Adrenal gland (tissue), 12 donors: Measurements from ENCODE around the gene NPFFR1. TPM values are rescaled to one million over a fixed set of nuclear protein-coding genes. Genes with fewer than 3 reads are reported as not detected.

Experiments
- DNase-seq, 7 donors: peaks; one replicate each; pipeline ENCODE4 v3.0.0-alpha.2; 2019 to 2020
- H3K27ac ChIP-seq, 5 donors: fragments of 200-600 bp; sonication (generic) in 4 of 5; 1 replicate in 3 of 5; 2 replicates in 2 of 5; pipeline versions ENCODE4 v1.5.1 to v1.8.0; 2016 to 2020; ENCODE audit warnings: mild to moderate bottlenecking in 1 of 5
- H3K27me3 ChIP-seq: fragments of 200-600 bp; 2 replicates; pipeline ENCODE4 v1.8.0; 2021
- H3K36me3 ChIP-seq, 2 donors: fragments of 200-600 bp; replicated peaks in 1 of 2; 1 replicate in 1 of 2; 2 replicates in 1 of 2; pipeline versions ENCODE4 v1.5.1 to v1.8.0; 2018 to 2022
- H3K4me1 ChIP-seq, 2 donors: fragments of 200-600 bp; replicated peaks in 1 of 2; 1 replicate in 1 of 2; 2 replicates in 1 of 2; pipeline versions ENCODE4 v1.5.1 to v1.8.0; 2018 to 2021
- H3K4me3 ChIP-seq, 4 donors: fragments of 200-600 bp; sonication (generic) in 3 of 4; one replicate each; pipeline ENCODE4 v1.5.1; 2016 to 2018
- H3K9me3 ChIP-seq, 3 donors: fragments of 200-600 bp; sonication (generic) in 1 of 3; replicated peaks in 1 of 3; 1 replicate in 2 of 3; 2 replicates in 1 of 3; pipeline versions ENCODE4 v1.5.1 to v1.8.0; 2016 to 2021
- POLR2A ChIP-seq, 2 donors: fragments of 450-650 bp; IDR thresholded peaks; one replicate each; pipeline ENCODE4 v1.6.1; 2017; ENCODE audit warnings: antibody characterized with exemption in 2 of 2, mild to moderate bottlenecking in 2 of 2, moderate library complexity in 1 of 2
- WGBS, 4 donors: extraction: QIAGEN DNeasy Blood & Tissue Kit in 2 of 4; methylation state at CpG; one replicate each; pipeline versions ENCODE4 v1.1.5 to v1.1.7; 2013 to 2017; 5-methylcytosine and 5-hydroxymethylcytosine counted together
- intact Hi-C, 2 donors: fragments of 100-400 bp; cut with DNase I; formaldehyde crosslinking; loops; one replicate each; pipeline versions ENCODE4 v1.14.1 to v1.15.0; 2022 to 2023
- polyA plus RNA-seq, 3 donors: library from polyadenylated mRNA; stranded (reverse); fragments of 200-250 nt in 2 of 3; fragments of 350-450 nt in 1 of 3; fragmentation: Illumina TruSeq in 1 of 3; extraction: RNeasy Lipid Tissue Mini Kit (QIAGEN cat#74804) in 1 of 3; gene quantifications; one replicate each; pipeline ENCODE4 v1.2.3, GENCODE V29; 2013 to 2014
- total RNA-seq, 9 donors: library from RNA; depleted of rRNA in 4 of 9; stranded (reverse); fragments of >200 nt in 4 of 9; fragments of 120-200 nt in 1 of 9; fragmentation: NEBNext Ultra II Directional in 1 of 9; extraction: Animal tissue kit (Norgen Biotek cat#: 25700) in 1 of 9; gene quantifications; one replicate each; pipeline versions ENCODE4 v1.1.0 to v1.2.4, GENCODE V29; 2013 to 2023
- TF ChIP-seq, protein P1 (sequence below), 6 experiments: fragments of 450-650 bp in 4 of 6; fragments of 200-600 bp in 2 of 6; sonication (generic) in 1 of 6; IDR thresholded peaks; 1 replicate in 5 of 6; 2 replicates in 1 of 6; pipeline versions ENCODE4 v1.5.1 to v1.8.0; 2016 to 2021; ENCODE audit warnings: antibody characterized with exemption in 6 of 6, mild to moderate bottlenecking in 2 of 6, moderate library complexity in 1 of 6
- donor health status: healthy with polysubstance abuse.
- donor health status: Bipolar disorder and iron deficiency.
- donor health status: DM: yes; HTN: yes; CAD: no.
- donor health status: DM: no; HTN: no; CAD: no.
- donor health status: DM: no; HTN: no; CAD: no.
- donor health status: DM: yes; HTN: yes; CAD: no.

The NPFFR1 gene
- total and polyA plus RNA-seq, 12 donors: under 0.01 to 0.24 (median 0.03) TPM; not detected in 7

DNA sequence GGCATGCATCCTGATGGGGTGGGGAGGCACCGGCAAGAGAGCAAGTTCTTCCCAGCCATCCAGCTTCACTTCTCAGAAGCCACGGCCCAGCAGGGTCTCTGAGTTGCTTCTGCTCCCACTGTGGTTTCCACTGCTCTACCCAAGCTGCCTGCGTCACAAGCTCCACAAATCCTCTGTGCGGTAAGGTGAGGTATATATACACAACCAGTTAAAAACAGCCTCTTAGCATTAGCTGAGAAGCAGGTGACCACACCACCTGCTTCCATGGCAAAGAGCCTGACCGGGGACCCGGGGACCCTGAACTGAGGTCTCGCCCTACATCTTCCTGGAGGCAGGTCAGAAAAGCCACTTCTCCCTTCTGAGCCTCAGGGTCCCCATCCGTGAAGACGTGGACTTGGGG is 46.9 kb upstream of the NPFFR1 start:
- intact Hi-C loops: no loop called here
- DNase-seq: no peak
- WGBS, 4 donors: 82 to 87% (median 84%) methylated on average over 5 to 9 of the region's 9 CpGs

GRCh38 chr10:70328967-70329366 is 45.2 kb upstream of the NPFFR1 start:
- intact Hi-C loops: no loop called here
- Histone ChIP-seq H3K27me3 (no peaks in the 10 kb centered on the region), H3K9me3 (no peaks in the 10 kb centered on the region), H3K27ac (no peak overlapping the region), H3K4me1 (peaks cover 7 to 15% of the 10 kb centered on the region in 2 donors), H3K36me3 (no peaks in the 10 kb centered on the region), H3K4me3 (no peak overlapping the region)
- TF ChIP-seq, protein P1, sequence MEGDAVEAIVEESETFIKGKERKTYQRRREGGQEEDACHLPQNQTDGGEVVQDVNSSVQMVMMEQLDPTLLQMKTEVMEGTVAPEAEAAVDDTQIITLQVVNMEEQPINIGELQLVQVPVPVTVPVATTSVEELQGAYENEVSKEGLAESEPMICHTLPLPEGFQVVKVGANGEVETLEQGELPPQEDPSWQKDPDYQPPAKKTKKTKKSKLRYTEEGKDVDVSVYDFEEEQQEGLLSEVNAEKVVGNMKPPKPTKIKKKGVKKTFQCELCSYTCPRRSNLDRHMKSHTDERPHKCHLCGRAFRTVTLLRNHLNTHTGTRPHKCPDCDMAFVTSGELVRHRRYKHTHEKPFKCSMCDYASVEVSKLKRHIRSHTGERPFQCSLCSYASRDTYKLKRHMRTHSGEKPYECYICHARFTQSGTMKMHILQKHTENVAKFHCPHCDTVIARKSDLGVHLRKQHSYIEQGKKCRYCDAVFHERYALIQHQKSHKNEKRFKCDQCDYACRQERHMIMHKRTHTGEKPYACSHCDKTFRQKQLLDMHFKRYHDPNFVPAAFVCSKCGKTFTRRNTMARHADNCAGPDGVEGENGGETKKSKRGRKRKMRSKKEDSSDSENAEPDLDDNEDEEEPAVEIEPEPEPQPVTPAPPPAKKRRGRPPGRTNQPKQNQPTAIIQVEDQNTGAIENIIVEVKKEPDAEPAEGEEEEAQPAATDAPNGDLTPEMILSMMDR (IDR thresholded peaks at IDR 0.05): no peak
- TF ChIP-seq POLR2A (IDR thresholded peaks at IDR 0.05): no peak
- 58 to 85% (median 72%) methylated on average over 4 of the region's 4 CpGs for WGBS, 4 donors
- no peak for DNase-seq

More for the DNA sequence above, 46.9 kb upstream of the NPFFR1 start:
- Histone ChIP-seq H3K36me3 (no peaks in the 10 kb centered on the region), H3K27me3 (no peaks in the 10 kb centered on the region), H3K4me3 (no peak overlapping the region), H3K4me1 (peaks cover 7 to 15% of the 10 kb centered on the region in 2 donors), H3K27ac (no peak overlapping the region), H3K9me3 (no peaks in the 10 kb centered on the region)
- TF ChIP-seq POLR2A (IDR thresholded peaks at IDR 0.05): no peak
- TF ChIP-seq, protein P1 (IDR thresholded peaks at IDR 0.05): no peak

DNA sequence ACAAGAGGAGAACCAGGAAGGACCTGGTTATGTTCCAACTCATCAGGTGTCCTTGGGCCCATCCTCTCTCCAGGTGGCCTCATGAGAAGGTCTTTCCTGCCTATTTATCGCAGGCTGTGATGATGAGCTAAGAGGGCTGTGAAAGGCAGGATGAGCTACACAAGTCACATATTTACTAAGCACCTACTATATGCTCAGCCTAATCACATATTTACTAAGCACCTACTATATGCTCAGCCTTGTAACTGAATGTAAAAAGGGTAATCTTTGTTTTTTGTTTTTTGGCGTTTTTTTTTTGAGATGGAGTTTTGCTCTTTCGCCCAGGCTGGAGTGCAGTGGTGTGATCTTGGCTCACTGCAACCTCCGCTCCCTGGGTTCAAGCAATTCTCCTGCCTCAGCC is 44.2 kb upstream of the NPFFR1 start:
- Histone ChIP-seq H3K4me3 (no peak overlapping the region), H3K27ac (no peak overlapping the region), H3K9me3 (no peaks in the 10 kb centered on the region), H3K4me1 (peaks cover 7 to 15% of the 10 kb centered on the region in 2 donors), H3K36me3 (no peaks in the 10 kb centered on the region), H3K27me3 (no peaks in the 10 kb centered on the region)
- no peak for DNase-seq
- TF ChIP-seq, protein P1 (IDR thresholded peaks at IDR 0.05): no peak
- no peak for TF ChIP-seq POLR2A (IDR thresholded peaks at IDR 0.05)
- intact Hi-C loops: no loop called here
- 92 to 98% (median 94%) methylated on average over 4 of the region's 4 CpGs for WGBS, 4 donors

GRCh38 chr10:70324951-70325781 is 41.4 kb upstream of the NPFFR1 start:
- 86 to 93% (median 92%) methylated on average over 8 to 10 of the region's 10 CpGs for WGBS, 4 donors
- no peak overlapping the region for H3K27ac ChIP-seq
- intact Hi-C loops: no loop called here
- no peak for DNase-seq
- H3K4me1 ChIP-seq: no peaks in the 10 kb centered on the region
- no peaks in the 10 kb centered on the region for H3K9me3 ChIP-seq
- H3K4me3 ChIP-seq: no peak overlapping the region
- H3K36me3 ChIP-seq: no peaks in the 10 kb centered on the region
- TF ChIP-seq, protein P1 (IDR thresholded peaks at IDR 0.05): no peak
- no peak for TF ChIP-seq POLR2A (IDR thresholded peaks at IDR 0.05)
- no peaks in the 10 kb centered on the region for H3K27me3 ChIP-seq
